Glomerular visceral epithelial cell (primary cell): ENCODE results near the gene RHOV.
A peak's percentile ranks its signal among the peaks of the same experiment; 100 is the strongest.

Experiments used
- DNase-seq: peaks from one replicate; pipeline ENCODE4 v3.0.0-alpha.2; 2016; ENCODE audit errors: extremely low spot score

Gene RHOV

GRCh38 chr15:40845511-40846284, 28.3 kb downstream of the RHOV start:
- peak; percentile 78 for DNase-seq

- DNase-seq, result no peak
Observed at GRCh38 chr15:40845036-40845435, 29.0 kb downstream of the RHOV start.

GRCh38 chr15:40844696-40845030, 29.4 kb downstream of the RHOV start:
- no peak for DNase-seq

GRCh38 chr15:40843885-40844695, 29.9 kb downstream of the RHOV start, which contains the start of gene SPINT1:
Gene SPINT1 (plus strand): TSS chr15:40844048. CDS start chr15:40844555, 507 bp downstream.
- DNase-seq, result no peak

GRCh38 chr15:40843261-40843884, 30.7 kb downstream of the RHOV start:
- DNase-seq, result no peak

GRCh38 chr15:40841741-40842140, 32.3 kb downstream of the RHOV start:
- DNase-seq, result no peak

- DNase-seq, result no peak
Observed at GRCh38 chr15:40838756-40839155, 35.3 kb downstream of the RHOV start.

- DNase-seq, result no peak
Observed at GRCh38 chr15:40836020-40836419, 38.0 kb downstream of the RHOV start.

- DNase-seq, result no peak
Observed at GRCh38 chr15:40832903-40833302, 41.1 kb downstream of the RHOV start.

- DNase-seq, result no peak
Observed at GRCh38 chr15:40831861-40832260, 42.2 kb downstream of the RHOV start.

GRCh38 chr15:40830884-40831283, 43.1 kb downstream of the RHOV start:
- no peak for DNase-seq

GRCh38 chr15:40829115-40829514, 44.9 kb downstream of the RHOV start:
- DNase-seq, result no peak

- no peak for DNase-seq
Observed at GRCh38 chr15:40828447-40829036, 45.5 kb downstream of the RHOV start, which contains the start of gene PPP1R14D. Gene PPP1R14D (minus strand): TSS chr15:40828708. CDS start chr15:40828641, 67 bp downstream.

GRCh38 chr15:40826423-40827075, 47.5 kb downstream of the RHOV start:
- DNase-seq, result no peak

- DNase-seq, result peak; percentile 36
Observed at GRCh38 chr15:40825661-40826422, 48.2 kb downstream of the RHOV start.

- DNase-seq, result no peak
Observed at GRCh38 chr15:40823572-40824343, 50.3 kb downstream of the RHOV start.
